K562 (cell line): ENCODE data around the gene LSS. TPM values are rescaled to one million over a fixed set of nuclear protein-coding genes. Genes with fewer than 3 reads are reported as not detected.
A peak's percentile ranks its signal among the peaks of the same experiment; 100 is the strongest.

Experiments used
- GABPB2 ChIP-seq: fragments of 250-450 bp; sonication (Bioruptor Pico); conservative IDR thresholded peaks from 2 replicates; pipeline ENCODE4 v1.5.1; 2021; ENCODE audit warnings: mild to moderate bottlenecking
- HBP1 ChIP-seq: fragments of 450-650 bp; formaldehyde crosslinking; IDR thresholded peaks from 2 replicates; pipeline ENCODE4 v1.4.0; 2022; ENCODE audit warnings: missing genetic modification characterization
- KDM2B ChIP-seq: fragments of 250-450 bp; sonication (Bioruptor Pico); IDR thresholded peaks from 2 replicates; pipeline ENCODE4 v1.8.0; 2021; ENCODE audit warnings: mild to moderate bottlenecking, moderate library complexity
- KLF10 ChIP-seq: fragments of 250-450 bp; sonication (Bioruptor Pico); IDR thresholded peaks from 2 replicates; pipeline ENCODE4 v1.6.1; 2021; ENCODE audit warnings: matching md5 sums
- NONO ChIP-seq, 2 experiments: fragments of 200-400 bp in 1 of 2; fragments of 450-650 bp in 1 of 2; formaldehyde crosslinking in 1 of 2; IDR thresholded peaks; 2 replicates each; pipeline ENCODE4 v1.6.1; 2017; ENCODE audit warnings: low read depth in 2 of 2, mild to moderate bottlenecking in 2 of 2, moderate library complexity in 2 of 2, low read length in 1 of 2
- NRF1 ChIP-seq, 2 experiments: fragments of 450-650 bp; IDR thresholded peaks in 1 of 2; conservative IDR thresholded peaks in 1 of 2; 2 replicates each; pipeline ENCODE4 v1.6.1; 2014; ENCODE audit warnings: mild to moderate bottlenecking in 2 of 2
- PCBP1 ChIP-seq: fragments of 200-400 bp; formaldehyde crosslinking; IDR thresholded peaks from 2 replicates; pipeline ENCODE4 v1.6.1; 2018; ENCODE audit warnings: mild to moderate bottlenecking, low read depth, low read length; ENCODE audit not compliant: poor library complexity, severe bottlenecking
- THRAP3 ChIP-seq: fragments of 450-650 bp; IDR thresholded peaks from 2 replicates; pipeline ENCODE4 v1.6.1; 2016; ENCODE audit warnings: mild to moderate bottlenecking, inconsistent platforms, borderline replicate concordance
- YY1 ChIP-seq, 3 experiments: IDR thresholded peaks; 2 replicates each; pipeline ENCODE4 v1.6.1; 2011; ENCODE audit warnings: low read length in 2 of 3, mild to moderate bottlenecking in 2 of 3, moderate library complexity in 2 of 3, borderline replicate concordance in 1 of 3, control low read depth in 1 of 3, low read depth in 1 of 3; ENCODE audit not compliant: insufficient read depth in 3 of 3, insufficient replicate concordance in 2 of 3, control insufficient read depth in 1 of 3, insufficient read length in 1 of 3; ENCODE audit errors: extremely low read depth in 1 of 3
- ZBTB43 ChIP-seq: sonication (generic); formaldehyde crosslinking; IDR thresholded peaks from 2 replicates; pipeline ENCODE4 v1.8.0; 2023; ENCODE audit warnings: mild to moderate bottlenecking, missing genetic modification reagents
- ZNF140 ChIP-seq: fragments of 250-450 bp; sonication (Bioruptor Pico); IDR thresholded peaks from 2 replicates; pipeline ENCODE4 v1.8.0; 2021; ENCODE audit warnings: moderate library complexity, mild to moderate bottlenecking, inconsistent platforms
- ZNF253 ChIP-seq: fragments of 250-450 bp; sonication (Bioruptor Pico); conservative IDR thresholded peaks from 2 replicates; pipeline ENCODE4 v1.6.1; 2021; ENCODE audit warnings: mild to moderate bottlenecking
- ZNF311 ChIP-seq: fragments of 250-450 bp; sonication (Bioruptor Pico); IDR thresholded peaks from 2 replicates; pipeline ENCODE4 v1.4.0; 2020; ENCODE audit warnings: mild to moderate bottlenecking, moderate library complexity
- ZNF830 ChIP-seq: fragments of 250-450 bp; sonication (Bioruptor Pico); IDR thresholded peaks from 2 replicates; pipeline ENCODE4 v1.5.0; 2021; ENCODE audit warnings: mild to moderate bottlenecking
- polyA plus RNA-seq, 8 experiments: library from polyadenylated mRNA; depleted of rRNA in 4 of 8; stranded (reverse) in 5 of 8; unstranded in 3 of 8; fragments of >200 nt; fragmentation: Nextera tagmentation in 2 of 8; fragmentation: Illumina TruSeq in 1 of 8; extraction: Ambion mirVana in 2 of 8; extraction: Trizol in 1 of 8; gene quantifications; 2 replicates each; pipeline versions ENCODE4 v1.2.1 to v1.2.3, GENCODE V29; 2011 to 2014; ENCODE audit warnings: inconsistent platforms in 1 of 8, missing spikeins in 1 of 8
- total RNA-seq, 7 experiments: library from RNA; depleted of rRNA in 6 of 7; stranded (reverse); fragments of >200 nt in 6 of 7; fragmentation: Illumina TruSeq in 2 of 7; extraction: Trizol in 2 of 7; gene quantifications; 2 replicates each; pipeline versions ENCODE4 v1.2.1 to v1.2.3, GENCODE V29; 2011 to 2021; ENCODE audit warnings: low replicate concordance in 1 of 7
- TF ChIP-seq, protein P1 (sequence below), 3 experiments: fragments of 200-800 bp in 1 of 3; fragments of 250-450 bp in 1 of 3; fragments of 450-650 bp in 1 of 3; sonication (Bioruptor Pico) in 1 of 3; sonication (Bioruptor generic) in 1 of 3; formaldehyde crosslinking in 1 of 3; IDR thresholded peaks; 2 replicates each; pipeline versions ENCODE4 v1.6.1 to v1.8.0; 2016 to 2022; ENCODE audit warnings: mild to moderate bottlenecking in 2 of 3, missing genetic modification characterization in 2 of 3, missing compliant biosample characterization in 1 of 3, moderate library complexity in 1 of 3
- TF ChIP-seq, protein P2 (sequence below): fragments of 250-450 bp; sonication (Bioruptor Pico); IDR thresholded peaks from 2 replicates; pipeline ENCODE4 v1.4.0; 2020; ENCODE audit warnings: borderline replicate concordance

Gene LSS
- total and polyA plus RNA-seq, 9 of the 15 experiments (the other 6 are each of a cell fraction or from before 2014, with no cell fraction given) = 2.2 to 89.5 (median 37.4) TPM

DNA sequence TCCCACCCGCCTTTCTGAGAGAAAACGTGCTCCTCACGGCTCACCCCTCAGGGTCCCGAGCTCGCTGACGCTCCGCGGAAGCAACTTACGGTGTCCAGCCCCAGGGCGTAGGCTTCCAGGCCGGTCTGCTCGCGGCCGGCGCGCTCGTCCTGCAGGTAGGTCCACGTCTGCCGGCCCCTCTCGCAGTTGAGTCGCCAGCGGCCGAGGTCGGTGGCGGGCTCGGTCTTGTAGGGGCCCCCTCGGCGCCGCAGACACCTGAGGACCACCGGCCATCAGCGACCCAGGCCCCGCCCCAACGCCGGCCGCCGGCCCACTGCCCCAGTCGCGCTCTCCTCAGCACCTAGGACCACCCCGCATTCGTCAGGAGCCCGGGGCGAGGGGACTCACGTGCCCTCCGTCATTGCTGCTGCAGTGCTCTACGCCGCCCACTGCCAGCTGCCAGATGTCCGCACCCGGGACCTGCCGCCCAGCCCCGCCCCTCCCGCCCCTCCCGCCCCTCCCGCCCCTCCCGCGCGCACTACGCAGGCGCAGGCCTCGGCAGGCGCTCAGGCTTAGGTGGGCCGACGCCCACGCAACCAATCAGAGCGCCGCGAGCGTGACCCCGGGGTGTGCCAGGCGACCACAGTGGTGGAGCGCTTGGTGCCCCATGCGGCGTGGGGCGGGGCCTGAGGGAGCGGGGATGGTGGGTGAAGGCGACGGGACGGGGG is at the start of gene LSS (continued):
- TF ChIP-seq, protein P1, sequence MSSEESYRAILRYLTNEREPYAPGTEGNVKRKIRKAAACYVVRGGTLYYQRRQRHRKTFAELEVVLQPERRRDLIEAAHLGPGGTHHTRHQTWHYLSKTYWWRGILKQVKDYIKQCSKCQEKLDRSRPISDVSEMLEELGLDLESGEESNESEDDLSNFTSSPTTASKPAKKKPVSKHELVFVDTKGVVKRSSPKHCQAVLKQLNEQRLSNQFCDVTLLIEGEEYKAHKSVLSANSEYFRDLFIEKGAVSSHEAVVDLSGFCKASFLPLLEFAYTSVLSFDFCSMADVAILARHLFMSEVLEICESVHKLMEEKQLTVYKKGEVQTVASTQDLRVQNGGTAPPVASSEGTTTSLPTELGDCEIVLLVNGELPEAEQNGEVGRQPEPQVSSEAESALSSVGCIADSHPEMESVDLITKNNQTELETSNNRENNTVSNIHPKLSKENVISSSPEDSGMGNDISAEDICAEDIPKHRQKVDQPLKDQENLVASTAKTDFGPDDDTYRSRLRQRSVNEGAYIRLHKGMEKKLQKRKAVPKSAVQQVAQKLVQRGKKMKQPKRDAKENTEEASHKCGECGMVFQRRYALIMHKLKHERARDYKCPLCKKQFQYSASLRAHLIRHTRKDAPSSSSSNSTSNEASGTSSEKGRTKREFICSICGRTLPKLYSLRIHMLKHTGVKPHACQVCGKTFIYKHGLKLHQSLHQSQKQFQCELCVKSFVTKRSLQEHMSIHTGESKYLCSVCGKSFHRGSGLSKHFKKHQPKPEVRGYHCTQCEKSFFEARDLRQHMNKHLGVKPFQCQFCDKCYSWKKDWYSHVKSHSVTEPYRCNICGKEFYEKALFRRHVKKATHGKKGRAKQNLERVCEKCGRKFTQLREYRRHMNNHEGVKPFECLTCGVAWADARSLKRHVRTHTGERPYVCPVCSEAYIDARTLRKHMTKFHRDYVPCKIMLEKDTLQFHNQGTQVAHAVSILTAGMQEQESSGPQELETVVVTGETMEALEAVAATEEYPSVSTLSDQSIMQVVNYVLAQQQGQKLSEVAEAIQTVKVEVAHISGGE (CRISPR knock-in tag; IDR thresholded peaks at IDR 0.05) = 0 out of 6 replicates have a peak, but pooled peaks of 1 of the 3 experiments have one; percentile 8
- TF ChIP-seq ZNF140 (no peak), KLF10 (no peak), KDM2B (CRISPR knock-in tag) (0 out of 2 replicates have a peak, but pooled peaks have one; percentile 2), PCBP1 (peak; percentile 69), NONO (IDR thresholded peaks at IDR 0.05; ENCODE audit: low read depth in 2 of 2, low read length in 1 of 2) (no peak), ZNF253 (CRISPR knock-in tag) (no peak), NRF1 (conservative IDR thresholded peaks at IDR 0.05 in 1 of 2, IDR thresholded peaks at IDR 0.05 in 1 of 2) (peak; percentile 94 to 95), HBP1 (CRISPR knock-in tag) (no peak), THRAP3 (no peak), GABPB2 (no peak), YY1 (IDR thresholded peaks at IDR 0.05; ENCODE audit: borderline replicate concordance in 1 of 3, control insufficient read depth in 1 of 3, extremely low read depth in 1 of 3, insufficient read depth in 3 of 3, insufficient read length in 1 of 3, insufficient replicate concordance in 2 of 3, low read depth in 1 of 3, low read length in 2 of 3) (peak in 1 of 3 experiments; percentile 11), ZNF830 (CRISPR knock-in tag) (no peak), ZBTB43 (no peak), ZNF311 (CRISPR knock-in tag) (no peak)
- TF ChIP-seq, protein P2, sequence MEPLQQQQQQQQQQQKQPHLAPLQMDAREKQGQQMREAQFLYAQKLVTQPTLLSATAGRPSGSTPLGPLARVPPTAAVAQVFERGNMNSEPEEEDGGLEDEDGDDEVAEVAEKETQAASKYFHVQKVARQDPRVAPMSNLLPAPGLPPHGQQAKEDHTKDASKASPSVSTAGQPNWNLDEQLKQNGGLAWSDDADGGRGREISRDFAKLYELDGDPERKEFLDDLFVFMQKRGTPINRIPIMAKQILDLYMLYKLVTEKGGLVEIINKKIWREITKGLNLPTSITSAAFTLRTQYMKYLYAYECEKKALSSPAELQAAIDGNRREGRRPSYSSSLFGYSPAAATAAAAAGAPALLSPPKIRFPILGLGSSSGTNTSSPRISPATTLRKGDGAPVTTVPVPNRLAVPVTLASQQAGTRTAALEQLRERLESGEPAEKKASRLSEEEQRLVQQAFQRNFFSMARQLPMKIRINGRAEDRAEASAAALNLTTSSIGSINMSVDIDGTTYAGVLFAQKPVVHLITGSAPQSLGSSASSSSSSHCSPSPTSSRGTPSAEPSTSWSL (CRISPR knock-in tag) = 0 out of 2 replicates have a peak, but pooled peaks have one; percentile 45
